NCI-H2171 (cell line): Measurements from ENCODE around the gene ZNF248.

Experiments
- DNase-seq: peaks from one replicate; lab custom pipeline; 2025; lab: John Stamatoyannopoulos, UW

ZNF248 gene

GRCh38 chr10:37821237-37821636 lies 36.2 kb downstream of the ZNF248 start:
- DNase-seq: no peak

GRCh38 chr10:37819797-37820196 lies 37.6 kb downstream of the ZNF248 start:
- no peak for DNase-seq

- DNase-seq: no peak
These were observed 41.1 kb downstream of the ZNF248 start for GRCh38 chr10:37816290-37816689.

- DNase-seq: no peak
These were observed 43.6 kb downstream of the ZNF248 start for GRCh38 chr10:37813763-37814162.

- DNase-seq: no peak
These were observed 45.1 kb downstream of the ZNF248 start for GRCh38 chr10:37812290-37812689.

GRCh38 chr10:37803269-37803668 lies 54.1 kb downstream of the ZNF248 start:
- DNase-seq: no peak

GRCh38 chr10:37801557-37801956 lies 55.9 kb downstream of the ZNF248 start:
- DNase-seq: no peak

- DNase-seq: no peak
These were observed 63.0 kb downstream of the ZNF248 start for GRCh38 chr10:37794305-37794976.

- DNase-seq: no peak
These were observed 67.8 kb downstream of the ZNF248 start for GRCh38 chr10:37789590-37789989.

GRCh38 chr10:37784678-37785077 lies 72.7 kb downstream of the ZNF248 start:
- DNase-seq: no peak

GRCh38 chr10:37780536-37780935 lies 76.9 kb downstream of the ZNF248 start:
- DNase-seq: no peak

GRCh38 chr10:37777056-37777455 lies 80.4 kb downstream of the ZNF248 start:
- DNase-seq: no peak

GRCh38 chr10:37775612-37776011 lies 81.8 kb downstream of the ZNF248 start:
- DNase-seq: no peak

GRCh38 chr10:37774351-37774750 lies 83.1 kb downstream of the ZNF248 start:
- DNase-seq: no peak

- no peak for DNase-seq
These were observed 92.2 kb downstream of the ZNF248 start for GRCh38 chr10:37765216-37765615.

- no peak for DNase-seq
These were observed 94.3 kb downstream of the ZNF248 start for GRCh38 chr10:37763132-37763531.

- no peak for DNase-seq
These were observed 95.1 kb downstream of the ZNF248 start for GRCh38 chr10:37762287-37762686.

GRCh38 chr10:37760817-37761216 lies 96.6 kb downstream of the ZNF248 start:
- no peak for DNase-seq

- no peak for DNase-seq
These were observed 99.3 kb downstream of the ZNF248 start for GRCh38 chr10:37758074-37758473.

GRCh38 chr10:37754538-37755323 lies 102.7 kb downstream of the ZNF248 start:
- no peak for DNase-seq

- DNase-seq: no peak
These were observed 105.0 kb downstream of the ZNF248 start for GRCh38 chr10:37752334-37752875.

- no peak for DNase-seq
These were observed 109.2 kb downstream of the ZNF248 start for GRCh38 chr10:37748170-37748569.

- no peak for DNase-seq
These were observed 110.3 kb downstream of the ZNF248 start for GRCh38 chr10:37747081-37747480.
